ENCODE results near the gene EGFR. TPM values are rescaled to one million over a fixed set of nuclear protein-coding genes. Genes with fewer than 3 reads are reported as not detected.

Gene EGFR
- total and polyA plus RNA-seq, 2 experiments from 2014 or later: 0.51 to 0.57 TPM

DNA sequence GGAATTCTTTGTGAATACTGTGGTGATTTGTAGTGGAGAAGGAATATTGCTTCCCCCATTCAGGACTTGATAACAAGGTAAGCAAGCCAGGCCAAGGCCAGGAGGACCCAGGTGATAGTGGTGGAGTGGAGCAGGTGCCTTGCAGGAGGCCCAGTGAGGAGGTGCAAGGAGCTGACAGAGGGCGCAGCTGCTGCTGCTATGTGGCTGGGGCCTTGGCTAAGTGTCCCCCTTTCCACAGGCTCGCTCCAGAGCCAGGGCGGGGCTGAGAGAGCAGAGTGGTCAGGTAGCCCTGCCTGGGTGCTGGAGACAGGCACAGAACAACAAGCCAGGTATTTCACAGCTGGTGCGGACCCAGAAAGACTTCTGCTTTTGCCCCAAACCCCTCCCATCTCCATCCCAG, 162.9 kb downstream of the EGFR start:
- Histone ChIP-seq H3K36me3 (no peaks in the 10 kb centered on the region), H3K27me3 (no peaks in the 10 kb centered on the region), H3K9me3 (ENCODE audit: low read depth) (no peaks in the 10 kb centered on the region), H3K4me1 (ENCODE audit: low read depth) (no peaks in the 10 kb centered on the region), H3K4me3 (no peak overlapping the region), H3K27ac (no peak overlapping the region)
- TF ChIP-seq, protein P1, sequence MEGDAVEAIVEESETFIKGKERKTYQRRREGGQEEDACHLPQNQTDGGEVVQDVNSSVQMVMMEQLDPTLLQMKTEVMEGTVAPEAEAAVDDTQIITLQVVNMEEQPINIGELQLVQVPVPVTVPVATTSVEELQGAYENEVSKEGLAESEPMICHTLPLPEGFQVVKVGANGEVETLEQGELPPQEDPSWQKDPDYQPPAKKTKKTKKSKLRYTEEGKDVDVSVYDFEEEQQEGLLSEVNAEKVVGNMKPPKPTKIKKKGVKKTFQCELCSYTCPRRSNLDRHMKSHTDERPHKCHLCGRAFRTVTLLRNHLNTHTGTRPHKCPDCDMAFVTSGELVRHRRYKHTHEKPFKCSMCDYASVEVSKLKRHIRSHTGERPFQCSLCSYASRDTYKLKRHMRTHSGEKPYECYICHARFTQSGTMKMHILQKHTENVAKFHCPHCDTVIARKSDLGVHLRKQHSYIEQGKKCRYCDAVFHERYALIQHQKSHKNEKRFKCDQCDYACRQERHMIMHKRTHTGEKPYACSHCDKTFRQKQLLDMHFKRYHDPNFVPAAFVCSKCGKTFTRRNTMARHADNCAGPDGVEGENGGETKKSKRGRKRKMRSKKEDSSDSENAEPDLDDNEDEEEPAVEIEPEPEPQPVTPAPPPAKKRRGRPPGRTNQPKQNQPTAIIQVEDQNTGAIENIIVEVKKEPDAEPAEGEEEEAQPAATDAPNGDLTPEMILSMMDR (IDR thresholded peaks at IDR 0.05; ENCODE audit: low read depth, low read length): no peak
- DNase-seq (ENCODE audit: low read depth in 1 of 2, low spot score in 1 of 2): no peak

DNA sequence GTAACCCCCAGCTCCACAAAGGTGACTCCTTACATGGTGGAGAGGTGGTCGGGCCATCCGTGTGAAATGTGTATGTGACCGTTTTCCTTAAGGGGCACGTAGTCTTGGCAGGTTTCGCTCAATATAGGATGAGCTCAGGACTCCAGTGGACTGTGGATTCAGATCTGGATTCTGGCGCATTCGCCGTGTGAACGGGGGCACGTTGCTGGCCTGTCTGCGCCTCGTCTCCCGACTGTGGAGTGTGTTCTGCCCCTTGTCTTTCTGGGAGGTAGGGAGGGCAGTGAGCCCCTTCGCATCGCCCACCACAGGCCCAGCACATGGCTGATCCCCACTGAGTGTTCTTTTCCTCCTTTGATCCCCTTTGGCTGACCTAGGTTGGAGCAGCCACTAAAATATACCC, 165.1 kb downstream of the EGFR start:
- Histone ChIP-seq H3K4me1 (ENCODE audit: low read depth) (peaks cover 4% of the 10 kb centered on the region), H3K4me3 (no peak overlapping the region), H3K27me3 (no peaks in the 10 kb centered on the region), H3K9me3 (ENCODE audit: low read depth) (no peaks in the 10 kb centered on the region), H3K27ac (no peak overlapping the region), H3K36me3 (no peaks in the 10 kb centered on the region)
- no peak for DNase-seq (ENCODE audit: low read depth in 1 of 2, low spot score in 1 of 2)
- TF ChIP-seq, protein P1 (IDR thresholded peaks at IDR 0.05; ENCODE audit: low read depth, low read length): no peak

DNA sequence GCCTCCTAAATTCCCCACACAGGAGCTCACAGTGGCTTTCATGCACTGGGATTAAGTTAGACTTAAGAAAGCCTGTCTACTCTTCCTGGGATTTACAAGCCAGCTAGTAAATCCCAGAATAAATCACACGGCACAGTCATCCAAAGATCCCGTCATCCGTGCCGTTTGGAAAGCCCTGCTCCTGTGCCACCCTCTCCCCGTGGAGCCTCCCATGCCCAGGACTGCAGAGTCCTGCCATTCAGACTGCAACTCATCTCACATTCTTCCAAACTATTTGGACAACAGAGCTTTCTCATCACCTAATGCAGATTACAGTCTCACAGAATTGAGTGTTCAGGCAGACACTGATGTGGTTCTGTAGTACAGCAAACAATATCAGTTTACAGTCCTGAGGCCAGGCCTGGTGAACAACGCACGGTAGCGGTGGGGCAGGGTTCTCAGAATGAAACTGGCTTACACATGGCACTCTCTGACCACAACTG, 166.5 kb downstream of the EGFR start:
- no peak for DNase-seq (ENCODE audit: low read depth in 1 of 2, low spot score in 1 of 2)
- TF ChIP-seq, protein P1 (IDR thresholded peaks at IDR 0.05; ENCODE audit: low read depth, low read length): no peak
- H3K4me1 ChIP-seq (ENCODE audit: low read depth): peaks cover 4% of the 10 kb centered on the region
- H3K27ac ChIP-seq: no peak overlapping the region
- no peaks in the 10 kb centered on the region for H3K36me3 ChIP-seq
- no peaks in the 10 kb centered on the region for H3K9me3 ChIP-seq (ENCODE audit: low read depth)
- no peak overlapping the region for H3K4me3 ChIP-seq
- no peaks in the 10 kb centered on the region for H3K27me3 ChIP-seq

GRCh38 chr7:55185941-55186609, 167.3 kb downstream of the EGFR start:
- H3K4me1 ChIP-seq (ENCODE audit: low read depth): peaks cover 4% of the 10 kb centered on the region
- no peaks in the 10 kb centered on the region for H3K36me3 ChIP-seq
- TF ChIP-seq, protein P1 (IDR thresholded peaks at IDR 0.05; ENCODE audit: low read depth, low read length): no peak
- H3K4me3 ChIP-seq: no peak overlapping the region
- H3K27ac ChIP-seq: no peak overlapping the region
- DNase-seq (ENCODE audit: low read depth in 1 of 2, low spot score in 1 of 2): peak in 1 of 2 donors; percentile 73
- no peaks in the 10 kb centered on the region for H3K27me3 ChIP-seq
- no peaks in the 10 kb centered on the region for H3K9me3 ChIP-seq (ENCODE audit: low read depth)

DNA sequence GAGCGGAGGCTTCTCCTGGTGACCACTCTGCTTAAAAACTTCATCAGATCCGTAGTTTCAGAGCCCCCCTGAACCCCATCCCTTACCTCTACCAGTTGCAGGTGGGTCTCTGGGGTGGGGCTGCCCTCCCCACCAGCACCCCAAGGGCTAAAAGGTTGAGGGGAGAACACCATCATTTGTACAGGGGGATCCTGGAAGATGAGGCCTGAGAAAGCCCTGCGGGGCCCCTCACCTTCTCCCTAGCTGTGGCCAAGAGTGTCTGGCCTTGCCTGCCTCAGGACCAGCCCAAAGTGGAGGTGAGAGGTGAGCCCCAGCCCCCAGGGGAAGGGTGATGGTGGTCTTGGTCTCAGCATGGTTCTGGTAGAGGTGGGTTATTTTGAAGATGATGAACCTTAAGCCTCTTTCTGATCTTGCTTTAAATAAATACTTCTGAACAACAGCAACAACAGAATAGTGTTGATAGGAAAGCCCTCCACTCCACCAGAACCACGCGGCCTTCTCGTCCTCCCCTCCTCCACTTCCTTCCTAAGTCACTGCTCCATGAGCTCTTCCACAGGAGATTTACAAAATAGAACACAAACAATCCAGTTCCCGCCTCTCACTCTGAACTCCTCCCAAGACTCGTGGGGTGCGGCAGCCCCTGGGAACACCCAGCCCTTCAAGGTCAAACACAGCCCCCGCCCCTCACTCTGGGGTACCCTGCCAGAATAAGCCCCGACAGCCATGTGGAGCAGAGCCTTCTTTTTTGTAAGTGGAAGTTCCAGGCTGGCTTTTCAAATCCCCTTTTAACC, 169.1 kb downstream of the EGFR start:
- no peak overlapping the region for H3K4me3 ChIP-seq
- H3K9me3 ChIP-seq (ENCODE audit: low read depth): no peaks in the 10 kb centered on the region
- H3K27me3 ChIP-seq: no peaks in the 10 kb centered on the region
- TF ChIP-seq, protein P1 (IDR thresholded peaks at IDR 0.05; ENCODE audit: low read depth, low read length): no peak
- no peak overlapping the region for H3K27ac ChIP-seq
- H3K4me1 ChIP-seq (ENCODE audit: low read depth): peaks cover 4% of the 10 kb centered on the region
- no peaks in the 10 kb centered on the region for H3K36me3 ChIP-seq
- peak in 1 of 2 donors; percentile 35 for DNase-seq (ENCODE audit: low read depth in 1 of 2, low spot score in 1 of 2)

Data from cardiac muscle cell (in vitro differentiated cells and primary cell).